ENCODE results near the gene AFM. TPM values are rescaled to one million over a fixed set of nuclear protein-coding genes. Genes with fewer than 3 reads are reported as not detected.

Gene AFM, protein sequence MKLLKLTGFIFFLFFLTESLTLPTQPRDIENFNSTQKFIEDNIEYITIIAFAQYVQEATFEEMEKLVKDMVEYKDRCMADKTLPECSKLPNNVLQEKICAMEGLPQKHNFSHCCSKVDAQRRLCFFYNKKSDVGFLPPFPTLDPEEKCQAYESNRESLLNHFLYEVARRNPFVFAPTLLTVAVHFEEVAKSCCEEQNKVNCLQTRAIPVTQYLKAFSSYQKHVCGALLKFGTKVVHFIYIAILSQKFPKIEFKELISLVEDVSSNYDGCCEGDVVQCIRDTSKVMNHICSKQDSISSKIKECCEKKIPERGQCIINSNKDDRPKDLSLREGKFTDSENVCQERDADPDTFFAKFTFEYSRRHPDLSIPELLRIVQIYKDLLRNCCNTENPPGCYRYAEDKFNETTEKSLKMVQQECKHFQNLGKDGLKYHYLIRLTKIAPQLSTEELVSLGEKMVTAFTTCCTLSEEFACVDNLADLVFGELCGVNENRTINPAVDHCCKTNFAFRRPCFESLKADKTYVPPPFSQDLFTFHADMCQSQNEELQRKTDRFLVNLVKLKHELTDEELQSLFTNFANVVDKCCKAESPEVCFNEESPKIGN
- total RNA-seq (ENCODE audit: low replicate concordance), result 2.9 TPM in 2 replicates
- long read RNA-seq, transcript AFM-201 (15 exons, 2,059 nt), result major isoform, 6 of 9 reads
- long read RNA-seq, partial matches to known transcripts, result 1 of 9 reads
- long read RNA-seq, other reads (novel, unspliced or antisense), result 2 of 9 reads

DNA sequence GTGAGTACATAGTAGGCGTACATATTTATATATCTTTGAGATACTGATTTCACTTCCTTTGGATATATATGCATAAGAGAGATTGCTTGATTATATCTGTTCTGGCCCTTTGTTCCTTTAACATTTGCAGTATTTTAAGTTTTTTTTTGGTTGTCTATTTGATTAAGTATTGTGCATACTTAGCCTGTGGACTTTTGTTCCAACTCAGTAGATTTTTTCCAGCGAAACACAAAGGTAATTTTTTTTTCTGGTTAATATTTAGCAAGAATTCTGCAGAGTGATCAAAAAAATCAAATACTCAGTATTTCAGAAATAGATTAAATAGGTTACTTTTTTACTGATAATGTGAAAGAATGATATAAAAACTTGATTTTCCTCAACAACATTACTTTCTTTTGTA is at the start of gene AFM:
TSS of gene AFM (plus strand) at position 388 of the 400 bp plus-strand sequence. CDS start 31 bp downstream, outside the sequence.
- DNase-seq (ENCODE audit: extremely low spot score, unreplicated experiment), result no peak
- no peaks in the 10 kb centered on the region for H3K9me3 Mint-ChIP-seq
- TF ChIP-seq, protein P1, sequence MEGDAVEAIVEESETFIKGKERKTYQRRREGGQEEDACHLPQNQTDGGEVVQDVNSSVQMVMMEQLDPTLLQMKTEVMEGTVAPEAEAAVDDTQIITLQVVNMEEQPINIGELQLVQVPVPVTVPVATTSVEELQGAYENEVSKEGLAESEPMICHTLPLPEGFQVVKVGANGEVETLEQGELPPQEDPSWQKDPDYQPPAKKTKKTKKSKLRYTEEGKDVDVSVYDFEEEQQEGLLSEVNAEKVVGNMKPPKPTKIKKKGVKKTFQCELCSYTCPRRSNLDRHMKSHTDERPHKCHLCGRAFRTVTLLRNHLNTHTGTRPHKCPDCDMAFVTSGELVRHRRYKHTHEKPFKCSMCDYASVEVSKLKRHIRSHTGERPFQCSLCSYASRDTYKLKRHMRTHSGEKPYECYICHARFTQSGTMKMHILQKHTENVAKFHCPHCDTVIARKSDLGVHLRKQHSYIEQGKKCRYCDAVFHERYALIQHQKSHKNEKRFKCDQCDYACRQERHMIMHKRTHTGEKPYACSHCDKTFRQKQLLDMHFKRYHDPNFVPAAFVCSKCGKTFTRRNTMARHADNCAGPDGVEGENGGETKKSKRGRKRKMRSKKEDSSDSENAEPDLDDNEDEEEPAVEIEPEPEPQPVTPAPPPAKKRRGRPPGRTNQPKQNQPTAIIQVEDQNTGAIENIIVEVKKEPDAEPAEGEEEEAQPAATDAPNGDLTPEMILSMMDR (conservative IDR thresholded peaks at IDR 0.05), result no peak
- no peak within 1 kb of the TSS for H3K4me3 Mint-ChIP-seq
- H3K27ac Mint-ChIP-seq, result no peak within 1 kb of the TSS
- H3K36me3 Mint-ChIP-seq, result no peaks in the 10 kb centered on the region
- no peaks in the 10 kb centered on the region for H3K4me1 Mint-ChIP-seq (ENCODE audit: unreplicated experiment)
- H3K27me3 Mint-ChIP-seq, result peaks cover 3% of the 10 kb centered on the region

DNA sequence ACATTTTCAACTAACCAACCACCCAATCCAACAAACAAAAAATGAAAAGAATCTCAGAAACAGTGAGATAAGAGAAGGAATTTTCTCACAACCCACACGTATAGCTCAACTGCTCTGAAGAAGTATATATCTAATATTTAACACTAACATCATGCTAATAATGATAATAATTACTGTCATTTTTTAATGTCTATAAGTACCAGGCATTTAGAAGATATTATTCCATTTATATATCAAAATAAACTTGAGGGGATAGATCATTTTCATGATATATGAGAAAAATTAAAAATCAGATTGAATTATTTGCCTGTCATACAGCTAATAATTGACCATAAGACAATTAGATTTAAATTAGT is 49.8 kb upstream of the AFM start:
- H3K4me3 Mint-ChIP-seq, result no peak overlapping the region
- H3K36me3 Mint-ChIP-seq, result no peaks in the 10 kb centered on the region
- TF ChIP-seq, protein P1 (conservative IDR thresholded peaks at IDR 0.05), result no peak
- no peak for DNase-seq (ENCODE audit: extremely low spot score, unreplicated experiment)
- H3K4me1 Mint-ChIP-seq (ENCODE audit: unreplicated experiment), result no peaks in the 10 kb centered on the region
- H3K27ac Mint-ChIP-seq, result no peak overlapping the region
- peaks cover 3% of the 10 kb centered on the region for H3K27me3 Mint-ChIP-seq
- H3K9me3 Mint-ChIP-seq, result no peaks in the 10 kb centered on the region

DNA sequence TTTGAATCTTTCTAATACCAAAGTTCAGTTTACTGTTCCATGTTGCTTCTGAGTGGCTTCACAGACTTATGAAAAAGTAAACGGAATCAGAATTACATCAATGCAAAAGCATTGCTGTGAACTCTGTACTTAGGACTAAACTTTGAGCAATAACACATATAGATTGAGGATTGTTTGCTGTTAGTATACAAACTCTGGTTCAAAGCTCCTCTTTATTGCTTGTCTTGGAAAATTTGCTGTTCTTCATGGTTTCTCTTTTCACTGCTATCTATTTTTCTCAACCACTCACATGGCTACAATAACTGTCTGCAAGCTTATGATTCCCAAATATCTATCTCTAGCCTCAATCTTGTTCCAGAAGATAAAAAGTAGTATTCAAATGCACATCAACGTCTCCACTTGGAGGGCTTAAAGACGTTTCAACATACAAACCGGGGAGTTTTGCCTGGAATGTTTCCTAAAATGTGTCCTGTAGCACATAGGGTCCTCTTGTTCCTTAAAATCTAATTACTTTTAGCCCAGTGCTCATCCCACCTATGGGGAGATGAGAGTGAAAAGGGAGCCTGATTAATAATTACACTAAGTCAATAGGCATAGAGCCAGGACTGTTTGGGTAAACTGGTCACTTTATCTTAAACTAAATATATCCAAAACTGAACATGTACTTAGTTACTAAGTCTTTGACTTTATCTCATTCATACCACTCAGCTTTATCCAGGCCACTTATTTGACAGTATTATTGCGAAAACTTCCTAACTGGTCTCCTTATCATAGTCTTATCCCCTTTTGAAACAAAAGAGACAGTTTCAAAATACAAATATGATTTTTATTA is 49.2 kb upstream of the AFM start:
- Mint-ChIP-seq H3K4me3 (no peak overlapping the region), H3K4me1 (ENCODE audit: unreplicated experiment) (no peaks in the 10 kb centered on the region), H3K9me3 (no peaks in the 10 kb centered on the region), H3K36me3 (no peaks in the 10 kb centered on the region), H3K27me3 (peaks cover 3% of the 10 kb centered on the region), H3K27ac (no peak overlapping the region)
- TF ChIP-seq, protein P1 (conservative IDR thresholded peaks at IDR 0.05), result no peak
- no peak for DNase-seq (ENCODE audit: extremely low spot score, unreplicated experiment)

DNA sequence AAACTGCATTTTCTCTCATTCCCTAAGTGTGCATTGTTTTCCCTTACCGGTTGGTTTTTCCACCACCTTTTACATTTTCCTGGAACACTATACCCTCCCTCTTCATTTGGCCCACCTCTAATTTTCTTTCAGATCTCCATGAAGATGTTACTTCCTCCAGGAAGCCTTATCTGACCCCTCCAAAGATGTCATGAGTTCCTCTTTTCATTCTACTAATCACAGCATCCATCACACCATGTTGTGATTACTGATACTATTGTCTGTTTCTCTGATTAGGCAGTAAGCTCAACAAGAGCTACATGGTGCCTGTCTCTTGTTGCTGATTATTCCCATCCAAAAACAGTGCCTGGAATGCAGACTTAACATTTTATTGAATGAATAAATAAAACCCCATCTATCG is 48.4 kb upstream of the AFM start:
- no peak overlapping the region for H3K4me3 Mint-ChIP-seq
- no peaks in the 10 kb centered on the region for H3K4me1 Mint-ChIP-seq (ENCODE audit: unreplicated experiment)
- H3K27ac Mint-ChIP-seq, result no peak overlapping the region
- DNase-seq (ENCODE audit: extremely low spot score, unreplicated experiment), result no peak
- TF ChIP-seq, protein P1 (conservative IDR thresholded peaks at IDR 0.05), result no peak
- peaks cover 3% of the 10 kb centered on the region for H3K27me3 Mint-ChIP-seq
- H3K9me3 Mint-ChIP-seq, result no peaks in the 10 kb centered on the region
- H3K36me3 Mint-ChIP-seq, result no peaks in the 10 kb centered on the region

GRCh38 chr4:73434311-73434710 is 47.2 kb upstream of the AFM start:
- H3K4me1 Mint-ChIP-seq (ENCODE audit: unreplicated experiment), result no peaks in the 10 kb centered on the region
- TF ChIP-seq, protein P1 (conservative IDR thresholded peaks at IDR 0.05), result peak; percentile 69
- H3K27me3 Mint-ChIP-seq, result peaks cover 3% of the 10 kb centered on the region
- H3K27ac Mint-ChIP-seq, result no peak overlapping the region
- no peak overlapping the region for H3K4me3 Mint-ChIP-seq
- no peaks in the 10 kb centered on the region for H3K9me3 Mint-ChIP-seq
- H3K36me3 Mint-ChIP-seq, result no peaks in the 10 kb centered on the region
- DNase-seq (ENCODE audit: extremely low spot score, unreplicated experiment), result no peak

Measured in type B pancreatic cell (in vitro differentiated cells).